ENCODE measurements around the gene CKMT1A.
"Not testable (repeated sequence)": the region's sequence is repeated elsewhere in the genome, so short reads cannot be mapped to it uniquely, and the experiment has no call there.

The CKMT1A gene

GRCh38 chr15:43723151-43723550 is 29.5 kb downstream of the CKMT1A start:
- Mint-ChIP-seq H3K36me3 (ENCODE audit: low read depth) (no peaks in the 10 kb centered on the region), H3K27me3 (peaks cover 4% of the 10 kb centered on the region), H3K9me3 (no peaks in the 10 kb centered on the region), H3K4me3 (no peak overlapping the region), H3K4me1 (ENCODE audit: low read depth) (no peaks in the 10 kb centered on the region), H3K27ac (no peak overlapping the region)
- no peak for DNase-seq

GRCh38 chr15:43726306-43726705 is 32.6 kb downstream of the CKMT1A start:
- not testable (repeated sequence) for H3K4me3 Mint-ChIP-seq; H3K4me1 Mint-ChIP-seq (ENCODE audit: low read depth); DNase-seq; H3K36me3 Mint-ChIP-seq (ENCODE audit: low read depth); H3K27ac Mint-ChIP-seq; H3K27me3 Mint-ChIP-seq; H3K9me3 Mint-ChIP-seq

GRCh38 chr15:43728053-43728725 is 34.5 kb downstream of the CKMT1A start:
- H3K36me3 Mint-ChIP-seq (ENCODE audit: low read depth); H3K27ac Mint-ChIP-seq: not testable (repeated sequence)

GRCh38 chr15:43735416-43735815 is 41.8 kb downstream of the CKMT1A start:
- Mint-ChIP-seq H3K4me1 (ENCODE audit: low read depth) (peaks cover 6% of the 10 kb centered on the region), H3K9me3 (no peaks in the 10 kb centered on the region), H3K4me3 (no peak overlapping the region), H3K36me3 (ENCODE audit: low read depth) (no peaks in the 10 kb centered on the region), H3K27ac (no peak overlapping the region), H3K27me3 (no peaks in the 10 kb centered on the region)
- DNase-seq, result no peak

More at GRCh38 chr15:43728053-43728725, 34.5 kb downstream of the CKMT1A start:
- H3K9me3 Mint-ChIP-seq; H3K27me3 Mint-ChIP-seq; H3K4me1 Mint-ChIP-seq (ENCODE audit: low read depth); DNase-seq; H3K4me3 Mint-ChIP-seq: not testable (repeated sequence)

GRCh38 chr15:43746245-43746902 is 52.7 kb downstream of the CKMT1A start, which contains the start of gene PDIA3:
TSS of gene PDIA3 (plus strand) at chr15:43746438. CDS start at chr15:43746540, 102 bp downstream.
- Mint-ChIP-seq H3K27ac (peak within 1 kb of the TSS; percentile 98), H3K4me3 (peak within 1 kb of the TSS; percentile 90), H3K36me3 (ENCODE audit: low read depth) (peaks cover 30% of the 10 kb centered on the region), H3K4me1 (ENCODE audit: low read depth) (peaks cover 36% of the 10 kb centered on the region)
- DNase-seq, result peak; percentile 93
- not testable (repeated sequence) for H3K9me3 Mint-ChIP-seq, H3K27me3 Mint-ChIP-seq

GRCh38 chr15:43746903-43747309 is 53.2 kb downstream of the CKMT1A start:
- H3K36me3 Mint-ChIP-seq (ENCODE audit: low read depth), result peaks cover 36% of the 10 kb centered on the region
- H3K27ac Mint-ChIP-seq, result peak overlapping the region; percentile 98
- not testable (repeated sequence) for H3K27me3 Mint-ChIP-seq, DNase-seq, H3K9me3 Mint-ChIP-seq
- H3K4me1 Mint-ChIP-seq (ENCODE audit: low read depth), result peaks cover 41% of the 10 kb centered on the region
- peak overlapping the region; percentile 90 for H3K4me3 Mint-ChIP-seq

GRCh38 chr15:43748376-43748775 is 54.7 kb downstream of the CKMT1A start:
- DNase-seq, result no peak
- H3K4me1 Mint-ChIP-seq (ENCODE audit: low read depth), result peaks cover 54% of the 10 kb centered on the region
- H3K36me3 Mint-ChIP-seq (ENCODE audit: low read depth), result peaks cover 50% of the 10 kb centered on the region
- H3K27ac Mint-ChIP-seq, result peak overlapping the region; percentile 98
- H3K4me3 Mint-ChIP-seq, result peak overlapping the region; percentile 90
- no peaks in the 10 kb centered on the region for H3K9me3 Mint-ChIP-seq
- no peaks in the 10 kb centered on the region for H3K27me3 Mint-ChIP-seq
